HG02973 (cell line): ENCODE results near the gene TDRD10.
"Not testable (repeated sequence)": the region's sequence is repeated elsewhere in the genome, so short reads cannot be mapped to it uniquely, and the experiment has no call there.

Experiments
- ATAC-seq: cut with Tn5 transposase; IDR thresholded peaks from one replicate; pipeline ENCODE4 v1.9.1; 2021; ENCODE audit warnings: moderate library complexity; ENCODE audit not compliant: unreplicated experiment

The TDRD10 gene

DNA sequence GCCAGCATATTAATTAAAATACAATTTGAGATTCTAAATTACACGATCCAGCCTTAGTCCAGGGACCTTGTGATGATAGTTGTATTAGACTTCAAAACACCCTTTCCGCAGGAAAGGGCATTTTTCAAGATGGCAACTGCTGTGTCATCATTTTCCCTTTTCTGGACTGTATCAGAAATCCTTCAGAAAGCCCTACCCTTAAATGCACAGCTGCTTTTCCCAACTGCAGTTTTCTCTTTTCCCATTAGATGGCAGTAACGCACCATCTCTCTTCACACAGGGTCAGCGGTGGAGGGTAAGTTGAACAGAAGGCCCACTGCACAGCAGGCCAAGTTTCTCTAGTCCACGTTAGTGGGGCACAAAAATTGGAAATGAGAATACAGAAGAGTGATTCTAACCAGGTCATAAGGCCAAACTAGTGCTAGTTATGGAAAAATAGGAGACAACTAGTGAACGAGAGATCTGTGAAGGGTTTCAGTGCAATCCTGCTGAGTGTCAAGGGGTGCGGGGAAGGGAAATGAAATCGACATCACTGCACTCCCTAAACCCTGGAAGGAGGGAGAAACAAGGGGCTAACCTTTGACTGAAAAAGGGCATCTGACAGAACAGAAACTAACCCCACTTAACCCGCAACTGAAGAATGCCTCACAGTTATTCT is 22.1 kb upstream of the TDRD10 start:
- no peak for ATAC-seq

DNA sequence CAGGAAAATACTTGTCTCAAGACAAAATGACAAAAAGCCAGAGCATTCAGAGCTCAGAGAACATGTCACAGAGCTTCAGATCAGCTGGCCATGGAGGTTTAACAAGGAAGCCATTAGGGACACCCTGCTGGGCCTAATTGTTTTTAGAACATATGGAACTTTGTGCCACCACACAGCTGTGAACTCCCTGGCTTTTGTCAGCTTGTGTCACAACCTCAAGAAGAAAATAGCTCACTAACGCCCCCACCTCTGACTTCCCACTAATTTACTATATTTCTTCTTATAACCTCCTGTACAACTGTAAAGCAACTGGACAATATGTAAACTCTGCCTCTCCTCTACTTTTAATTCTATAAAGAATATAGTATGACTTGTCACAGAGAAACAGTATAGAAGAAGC is 21.0 kb upstream of the TDRD10 start:
- no peak for ATAC-seq

DNA sequence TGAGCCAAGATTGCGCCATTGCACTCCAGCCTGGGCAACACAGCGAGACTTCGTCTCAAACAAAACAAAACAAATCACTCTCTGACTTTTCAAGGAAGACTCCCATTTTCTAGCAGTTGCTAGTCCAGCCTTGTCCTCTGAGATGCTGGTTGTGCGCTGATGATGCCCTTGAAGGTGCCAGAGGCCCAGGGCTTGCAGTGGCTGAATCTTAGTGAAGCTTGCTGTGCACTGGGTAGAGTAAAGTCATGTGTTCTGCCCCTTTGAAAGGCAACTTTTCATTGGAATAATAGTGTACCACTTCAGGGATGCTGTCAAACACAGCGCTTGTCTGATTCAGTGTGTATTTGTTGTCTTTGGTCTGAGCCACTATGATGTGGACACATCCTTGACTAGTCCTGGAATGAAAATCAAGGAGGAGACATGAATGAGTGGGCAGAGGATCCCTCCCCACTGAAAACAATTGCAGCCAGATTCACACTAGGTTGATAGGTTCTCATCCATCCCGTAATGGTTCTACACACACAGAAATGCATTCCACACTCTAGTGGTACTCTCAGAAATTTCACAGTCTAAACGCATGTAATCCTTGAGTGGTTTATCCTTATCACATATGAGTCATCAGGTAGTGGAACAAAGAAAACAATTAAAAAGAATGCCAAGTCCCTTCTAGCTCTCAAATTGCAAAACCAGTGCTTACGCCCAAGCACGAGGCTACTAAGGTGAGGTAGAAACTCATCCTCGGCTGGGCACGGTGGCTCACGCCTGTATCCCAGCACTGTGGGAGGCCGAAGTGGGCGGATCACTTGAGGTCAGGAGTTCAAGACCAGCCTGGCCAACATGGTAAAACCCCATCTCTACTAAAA is 17.8 kb upstream of the TDRD10 start:
- ATAC-seq, result no peak

DNA sequence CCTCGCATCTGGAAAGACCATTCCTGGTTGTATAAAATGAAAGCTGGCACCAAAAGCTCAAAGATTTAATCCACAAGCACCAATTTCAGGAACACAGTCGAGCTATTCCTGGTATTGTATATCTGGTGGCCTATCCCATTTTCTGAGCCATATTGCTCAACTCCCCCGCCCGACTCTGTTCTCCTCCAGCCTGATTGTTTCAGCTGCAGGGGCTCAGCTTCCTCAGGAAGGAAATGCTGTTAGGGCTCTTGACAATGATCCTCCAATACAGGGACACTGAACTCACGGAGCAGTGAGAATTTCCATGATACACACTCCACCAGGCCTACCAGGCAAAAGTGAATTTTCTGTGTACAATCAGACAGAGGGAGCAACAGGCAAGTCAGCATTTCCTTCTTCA is 16.9 kb upstream of the TDRD10 start:
- ATAC-seq, result no peak

DNA sequence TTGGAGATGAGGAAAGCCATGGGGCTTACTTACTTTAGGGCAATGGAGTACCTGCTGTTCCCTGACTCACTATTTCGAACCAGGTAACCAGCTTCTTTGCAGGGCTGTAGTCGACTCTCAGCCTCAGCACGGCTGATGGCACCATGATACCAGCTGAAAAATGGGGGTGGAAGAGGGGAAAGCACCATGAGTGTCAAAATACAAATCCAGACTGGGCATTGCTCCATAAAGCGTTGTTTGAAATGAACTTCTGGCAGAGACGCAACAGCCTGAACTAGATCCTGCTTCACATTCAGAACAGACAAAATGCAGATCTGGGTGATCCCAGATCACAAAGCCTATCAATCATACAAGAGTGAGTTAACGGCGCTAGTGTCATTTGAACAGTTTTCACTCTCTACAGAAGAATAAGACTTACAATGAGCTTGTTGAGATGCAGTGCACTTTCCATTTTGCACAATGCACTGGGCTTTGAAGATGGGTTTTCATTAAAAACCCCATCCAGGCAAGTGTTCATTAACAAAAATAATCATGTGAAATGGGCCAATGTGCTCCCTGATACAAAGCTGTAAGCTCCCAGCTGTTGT is 16.0 kb upstream of the TDRD10 start:
- ATAC-seq, result no peak

DNA sequence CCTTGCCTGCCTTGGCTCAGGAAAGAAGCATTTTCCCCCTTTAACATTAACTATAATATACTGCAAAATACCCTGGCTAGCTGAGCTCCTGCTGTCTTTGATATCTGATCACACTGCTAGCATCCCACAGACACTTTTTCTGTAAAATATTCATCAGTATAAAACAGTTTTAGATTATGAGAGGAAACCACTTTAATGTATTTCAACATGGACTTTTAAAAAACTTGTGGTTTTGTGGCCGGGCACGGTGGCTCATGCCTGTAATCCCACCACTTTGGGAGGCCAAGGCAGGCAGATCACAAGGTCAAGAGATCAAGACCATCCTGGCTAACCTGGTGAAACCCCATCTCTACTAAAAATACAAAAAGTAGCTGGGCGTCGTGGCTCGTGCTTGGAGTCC is 15.3 kb upstream of the TDRD10 start:
- not testable (repeated sequence) for ATAC-seq

DNA sequence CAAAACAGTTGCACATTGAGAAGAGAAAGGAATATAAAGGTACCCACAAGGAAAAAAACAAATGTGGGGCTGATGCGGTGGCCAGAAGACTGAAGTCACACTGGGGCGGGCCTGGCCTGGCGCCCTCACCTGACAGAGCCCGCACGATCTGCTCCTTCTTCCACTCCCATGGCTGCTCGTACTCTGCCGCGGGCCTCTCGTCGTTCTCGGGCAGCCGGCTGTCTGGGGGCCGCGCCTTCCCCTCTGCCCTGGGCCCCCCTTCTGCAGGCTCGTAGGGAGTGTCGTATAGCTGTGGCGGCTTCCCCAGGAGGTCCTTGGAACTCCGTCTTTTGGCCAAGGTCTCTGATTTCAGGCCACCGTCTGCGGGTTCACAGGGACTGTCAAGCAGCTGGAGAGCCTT is 13.1 kb upstream of the TDRD10 start:
- ATAC-seq, result no peak

DNA sequence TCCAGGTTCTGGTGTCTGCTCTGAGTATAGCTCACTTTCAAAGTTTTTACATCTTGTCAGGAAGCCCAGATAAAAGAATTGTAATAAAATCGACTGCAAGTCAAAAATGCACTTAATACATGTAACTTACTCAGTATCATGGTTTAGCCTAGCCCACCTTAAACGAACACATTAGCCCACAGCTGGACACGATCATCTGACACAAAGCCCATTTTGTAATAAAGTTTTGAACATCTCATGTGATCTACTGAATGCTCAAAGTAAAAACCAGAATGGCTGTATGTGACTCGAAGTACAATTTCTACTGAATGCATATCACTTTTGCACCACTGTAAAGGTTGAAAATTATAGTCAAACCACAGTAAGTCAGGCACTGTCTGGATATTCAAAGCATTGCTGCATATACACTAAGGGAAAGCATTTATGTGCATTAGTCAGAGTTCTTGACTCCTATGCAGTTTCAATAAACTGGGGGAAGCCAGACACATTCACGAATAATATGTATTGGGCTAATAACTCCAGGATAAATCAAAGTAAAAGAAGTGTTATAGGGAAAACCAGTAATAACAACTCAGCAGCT is 12.2 kb upstream of the TDRD10 start:
- no peak for ATAC-seq

DNA sequence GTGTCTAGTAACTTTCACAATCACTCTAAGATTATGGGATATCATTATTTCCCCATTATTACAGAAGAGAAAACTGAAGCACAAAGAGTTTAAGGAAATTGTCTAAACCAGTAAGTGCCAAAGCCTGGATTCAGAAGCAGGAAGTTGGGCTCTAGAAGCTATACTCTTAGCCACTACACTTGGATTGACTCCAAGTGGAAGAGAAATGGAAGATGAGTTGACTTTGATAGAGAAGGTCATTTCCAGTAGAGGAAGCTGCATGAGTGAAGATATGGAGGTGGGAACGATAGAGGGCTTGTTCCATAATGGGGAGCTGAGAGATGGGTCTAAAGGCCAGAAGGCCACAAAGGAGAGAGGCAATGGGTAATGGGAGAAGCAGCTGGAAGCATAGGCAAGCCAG is 11.7 kb upstream of the TDRD10 start:
- ATAC-seq, result no peak

DNA sequence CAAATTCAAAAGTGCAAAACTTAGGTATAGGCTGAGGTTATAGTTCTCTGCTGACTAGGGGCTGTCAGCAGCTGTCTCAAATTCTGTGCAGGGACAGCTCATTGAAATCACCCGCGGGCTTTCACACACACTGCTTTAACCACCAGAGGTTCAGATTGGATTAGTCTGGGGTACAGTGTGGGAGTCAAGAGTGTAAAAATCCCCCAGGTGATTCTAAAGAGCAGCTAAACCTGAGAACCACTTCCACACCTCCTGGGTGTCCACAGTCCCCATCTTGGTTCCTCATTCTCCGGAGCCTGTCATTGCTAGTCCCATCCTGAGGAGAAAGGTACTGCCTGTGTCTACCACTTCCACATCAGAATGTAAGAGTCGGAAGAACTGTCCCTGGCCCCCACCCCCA is 9.9 kb upstream of the TDRD10 start:
- ATAC-seq, result no peak

DNA sequence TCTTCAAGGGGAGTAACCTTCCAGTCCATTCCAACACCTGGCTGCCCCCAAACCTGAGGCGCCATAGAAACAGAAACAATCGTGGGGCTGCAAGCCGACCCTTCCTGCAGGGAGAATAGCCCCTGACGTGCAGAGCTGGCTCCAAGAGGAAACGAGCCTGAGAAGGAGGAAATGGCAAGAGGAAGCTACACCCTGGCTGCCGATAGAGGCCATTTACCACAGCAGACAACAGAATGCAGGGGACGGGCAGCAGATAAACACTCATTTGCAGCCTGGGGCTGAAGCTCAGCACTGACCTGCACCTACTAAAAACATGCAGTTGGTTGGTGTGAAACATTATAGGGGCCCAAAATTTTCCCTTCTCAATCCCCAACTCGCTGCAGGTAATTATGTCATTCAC is 8.7 kb upstream of the TDRD10 start:
- no peak for ATAC-seq

DNA sequence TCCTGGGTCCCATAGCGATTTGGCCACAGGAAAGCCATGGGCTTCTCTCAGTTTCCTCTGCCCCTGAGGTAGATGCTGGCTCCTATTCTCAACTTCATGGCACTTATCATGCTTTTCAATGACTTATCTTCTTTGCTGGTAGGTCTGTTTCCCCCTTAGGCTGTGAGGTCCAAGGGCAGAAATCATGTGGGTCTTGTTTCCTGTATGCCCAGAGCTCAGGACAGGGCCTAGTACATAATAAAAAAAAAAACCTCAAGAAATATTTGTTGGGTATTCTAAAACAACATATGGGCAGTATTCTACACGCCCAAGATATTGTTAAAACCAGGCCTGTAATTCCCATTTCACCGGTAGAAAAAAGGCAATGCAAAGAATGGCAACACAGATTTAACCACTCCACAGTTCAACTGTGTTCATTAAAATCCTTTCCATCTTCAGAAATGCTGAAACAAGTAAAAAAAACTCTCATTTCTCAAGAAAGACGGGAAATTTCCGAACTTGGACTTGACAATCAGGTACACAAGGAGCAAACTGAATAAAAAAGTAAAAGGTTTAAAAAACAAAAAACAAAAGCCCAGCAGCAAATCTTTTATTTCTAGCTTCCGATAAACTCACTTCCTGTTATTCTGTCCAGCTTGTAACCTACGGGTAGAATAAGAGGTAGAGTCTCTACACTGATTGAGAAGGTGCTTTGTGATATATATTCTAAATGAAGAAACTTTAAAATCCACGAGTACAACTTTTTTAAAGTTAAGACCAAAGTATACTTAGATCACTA is 6.3 kb upstream of the TDRD10 start:
- no peak for ATAC-seq

DNA sequence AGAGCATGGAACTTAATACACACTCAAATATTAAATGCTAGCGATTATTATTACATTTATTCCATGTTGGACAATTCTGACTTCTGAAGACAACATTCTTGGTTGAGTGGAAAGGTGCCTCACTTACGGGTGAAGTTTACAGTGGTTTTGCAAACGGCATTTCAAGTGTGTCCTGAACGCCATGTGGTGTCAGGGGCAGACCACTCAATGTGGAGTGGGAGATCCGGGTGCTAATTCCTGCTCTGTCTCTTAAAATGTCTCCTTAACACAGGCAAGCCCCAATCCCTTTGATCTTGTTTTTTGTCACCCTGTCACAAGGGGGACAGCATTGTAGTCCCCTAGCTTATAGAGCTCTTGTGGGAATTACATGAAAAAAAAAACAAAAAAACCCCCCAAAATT is 5.6 kb upstream of the TDRD10 start:
- no peak for ATAC-seq

DNA sequence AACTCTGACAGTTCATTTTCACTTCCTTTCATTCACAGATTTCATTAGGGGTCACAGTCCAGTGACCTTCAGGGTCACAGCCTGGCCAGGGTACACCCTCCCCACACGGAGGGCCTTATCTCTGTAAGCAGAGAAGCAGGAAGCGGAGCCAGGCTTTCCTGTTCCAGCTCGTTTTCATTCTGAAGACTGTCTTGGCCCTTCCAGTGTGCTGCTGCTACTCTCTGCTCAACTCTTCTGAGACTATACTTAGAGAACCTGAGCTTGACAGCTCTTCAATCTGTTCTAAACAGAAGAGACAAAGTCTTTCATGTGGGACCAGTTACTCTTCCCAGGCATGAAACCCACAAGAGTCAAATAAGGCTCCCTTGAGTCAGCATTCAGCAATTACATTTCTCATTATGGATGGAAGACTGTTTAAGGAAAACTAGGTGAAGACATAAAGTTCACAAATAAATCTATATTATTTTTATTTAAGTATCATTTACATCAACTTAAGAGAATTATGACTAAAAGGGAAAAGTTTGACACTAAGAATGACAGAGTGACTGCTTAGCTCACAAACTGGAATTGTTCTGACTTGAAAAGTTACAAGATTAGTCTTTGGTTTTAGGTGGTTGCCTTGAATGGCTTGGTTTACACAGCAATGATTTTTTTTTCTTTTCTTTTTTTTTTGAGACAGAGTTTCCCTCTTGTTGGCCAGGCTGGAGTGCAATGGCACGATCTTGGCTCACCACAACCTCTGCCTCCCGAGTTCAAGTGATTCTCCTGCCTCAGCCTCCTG is 4.8 kb upstream of the TDRD10 start:
- no peak for ATAC-seq

DNA sequence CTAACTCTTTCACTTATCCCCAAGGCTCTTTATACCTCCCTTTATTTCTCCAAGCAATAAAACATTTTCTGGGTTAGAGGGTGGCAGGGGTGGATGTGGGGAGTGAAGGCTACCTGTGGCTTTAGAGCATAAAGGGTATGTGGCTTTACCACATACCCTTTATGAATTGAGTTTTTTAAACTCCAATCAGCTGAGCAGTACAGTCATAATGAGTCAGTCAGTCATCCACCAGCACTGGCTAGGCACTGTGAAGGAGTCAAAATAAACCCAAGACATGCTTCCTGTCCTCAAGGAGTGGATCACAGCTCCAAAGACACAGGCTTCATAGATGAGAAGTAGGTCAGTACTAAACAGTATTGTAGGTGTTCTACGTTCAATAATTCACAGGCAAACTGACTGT is 2.6 kb upstream of the TDRD10 start:
- ATAC-seq, result no peak

DNA sequence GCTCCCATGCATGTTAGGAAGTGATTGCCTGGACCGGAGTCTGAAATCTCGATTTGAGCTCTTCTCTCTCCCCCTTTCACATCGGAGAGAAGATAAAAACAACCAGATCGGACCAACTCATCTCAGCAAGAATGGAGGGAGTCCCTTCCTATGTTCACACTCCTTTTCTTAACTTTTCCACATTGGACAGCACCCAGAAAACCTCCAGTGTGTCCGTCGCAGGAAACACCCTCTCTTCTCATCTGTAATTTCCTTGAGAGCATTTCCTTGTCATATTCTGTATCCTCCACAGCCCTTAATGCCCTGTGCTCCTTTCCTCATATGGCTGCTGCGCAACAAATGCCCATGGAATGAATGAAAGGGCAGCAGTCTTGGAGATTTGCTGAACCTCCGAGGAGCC is 1.5 kb upstream of the TDRD10 start:
- no peak for ATAC-seq

DNA sequence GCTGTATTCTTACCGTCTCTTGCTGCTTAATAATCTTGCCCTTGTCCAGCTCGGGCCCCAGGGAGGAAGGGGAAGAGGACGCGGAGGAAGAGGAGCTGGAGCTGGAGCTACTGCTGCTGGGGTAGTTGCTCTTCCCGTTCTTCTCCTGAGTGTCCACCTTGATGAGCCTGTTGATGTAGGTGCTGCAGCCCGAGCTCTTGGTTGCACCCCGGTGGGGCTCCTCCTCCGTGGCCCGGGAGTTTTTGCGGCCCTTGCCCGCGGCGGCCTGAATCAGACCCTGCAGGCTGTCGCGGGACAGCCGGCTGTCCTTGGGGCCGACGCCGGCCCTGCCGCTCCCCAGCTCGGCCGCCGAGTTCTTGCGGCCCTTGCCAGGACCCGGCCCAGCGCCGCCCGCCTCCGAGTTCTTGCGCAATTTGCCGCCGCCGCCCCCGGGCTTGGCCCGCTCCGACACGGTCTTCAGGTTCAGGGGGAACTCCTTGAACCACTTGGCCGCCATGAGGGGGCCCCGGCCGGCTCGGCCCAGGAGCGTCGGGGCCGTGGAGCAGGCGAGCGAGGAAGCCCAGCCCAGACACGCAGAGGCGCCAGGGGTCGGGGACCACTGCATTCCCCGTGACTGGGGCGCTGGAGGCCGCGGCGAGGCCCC is 475 bp upstream of the TDRD10 start:
- ATAC-seq, result no peak

DNA sequence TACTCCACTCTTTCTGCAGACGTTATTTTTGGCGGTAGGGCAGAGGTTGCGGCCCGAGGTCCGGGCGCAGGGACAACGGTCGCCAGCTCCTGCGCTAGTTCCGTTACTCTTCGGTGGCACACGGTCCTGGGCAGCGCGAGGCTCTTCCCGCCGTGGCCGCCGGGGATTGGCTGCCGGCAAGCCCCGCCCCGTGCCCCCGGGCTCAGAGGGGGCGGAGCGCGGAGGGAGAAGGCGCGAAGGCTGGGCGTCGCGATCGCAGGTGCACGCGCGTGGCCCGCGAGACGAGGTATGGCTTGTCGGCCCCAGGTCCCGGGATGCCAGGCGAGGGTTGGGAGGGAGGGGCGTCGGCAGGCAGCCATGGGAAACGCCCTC is 711 bp downstream of the TDRD10 start:
- no peak for ATAC-seq

DNA sequence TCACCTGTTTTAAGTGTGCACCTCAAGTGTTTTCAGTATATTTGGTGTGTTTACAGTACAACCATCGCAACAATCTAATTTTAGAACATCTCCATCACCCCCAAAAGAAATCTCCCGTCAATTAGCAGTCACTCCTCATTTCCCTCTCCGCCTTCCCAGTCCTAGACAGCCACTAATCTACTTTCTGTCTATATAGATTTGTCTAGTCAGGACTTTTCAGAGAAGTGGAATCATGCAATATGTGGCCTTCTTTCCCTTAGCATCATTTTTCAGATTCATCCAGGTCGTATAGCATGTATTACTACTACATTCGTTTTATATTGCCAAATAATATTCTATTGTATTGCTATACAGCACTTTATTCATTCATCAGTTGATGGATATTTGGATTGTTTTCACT is 1.9 kb downstream of the TDRD10 start:
- no peak for ATAC-seq

DNA sequence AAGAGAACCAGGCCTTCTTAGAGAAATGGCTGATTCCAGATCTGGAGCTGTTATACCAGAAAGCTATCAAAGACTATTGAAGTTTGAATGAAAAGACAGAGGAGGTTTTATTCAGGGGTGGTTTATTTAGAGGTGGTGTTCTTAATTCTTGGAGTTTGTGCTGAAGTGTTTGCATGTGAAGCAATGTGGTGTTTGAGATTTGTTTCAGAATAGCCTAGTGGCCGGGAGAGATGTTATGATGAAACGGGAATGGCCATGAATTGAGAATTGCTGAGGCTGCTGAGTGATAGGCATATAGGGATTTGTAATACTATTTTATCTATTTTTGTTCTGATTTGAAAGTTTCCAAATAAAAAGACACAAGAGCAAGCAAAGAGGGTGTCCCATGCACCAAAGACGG is 10.7 kb downstream of the TDRD10 start:
- no peak for ATAC-seq
